NT2/D1 (cell line): Measurements from ENCODE around the gene TMEM114.

Source experiments
- SUZ12 ChIP-seq: IDR thresholded peaks from 2 replicates; pipeline ENCODE4 v1.6.1; 2011; ENCODE audit not compliant: insufficient read length, insufficient read depth; ENCODE audit errors: extremely low read depth
- ZNF274 ChIP-seq: IDR thresholded peaks from 2 replicates; pipeline ENCODE4 v1.6.1; 2011; ENCODE audit warnings: mild to moderate bottlenecking, low read depth, low read length

DNA sequence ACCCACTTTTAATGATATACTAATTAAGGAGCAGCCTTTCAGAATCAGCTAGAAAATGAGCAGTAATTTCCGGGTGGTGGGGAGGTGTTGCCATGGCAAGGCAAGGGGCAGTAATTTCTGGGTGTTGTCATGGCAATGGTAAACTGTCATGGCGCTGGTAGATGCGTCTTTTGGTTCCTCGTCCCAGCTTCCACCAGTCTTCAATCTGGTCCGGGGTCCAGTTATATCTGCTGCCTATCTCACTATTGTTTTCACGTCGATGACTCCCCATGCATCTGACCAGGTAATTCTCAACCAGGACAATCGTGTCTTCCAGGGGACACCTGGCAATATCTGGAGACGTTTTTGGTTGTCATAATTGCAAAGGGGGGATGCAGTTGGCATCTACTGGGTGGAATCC lies 34.9 kb downstream of the TMEM114 start:
- TF ChIP-seq SUZ12 (no peak), ZNF274 (no peak)
